Fibroblast of lung (primary cell): ENCODE results near the gene PYGB. TPM values are rescaled to one million over a fixed set of nuclear protein-coding genes. Genes with fewer than 3 reads are reported as not detected.

Experiments
- DNase-seq, 2 donors: peaks; one replicate each; pipeline versions ENCODE4 v3.0.0 to v3.0.0-alpha.2; 2010; ENCODE audit warnings: low read depth in 2 of 2
- H2AFZ ChIP-seq: 2 replicates; pipeline ENCODE4 v1.5.1; 2012; ENCODE audit warnings: low read length, control low read depth, inconsistent platforms
- H3K27ac ChIP-seq: 2 replicates; pipeline ENCODE4 v1.5.1; 2011; ENCODE audit warnings: low read length, control low read depth; ENCODE audit not compliant: insufficient read depth
- H3K27me3 ChIP-seq: 2 replicates; pipeline ENCODE4 v1.5.1; 2011; ENCODE audit warnings: mild to moderate bottlenecking, low read length; ENCODE audit not compliant: control insufficient read depth, insufficient read depth
- H3K36me3 ChIP-seq: 2 replicates; pipeline ENCODE4 v1.5.1; 2011; ENCODE audit warnings: low read length; ENCODE audit not compliant: control insufficient read depth, insufficient read depth
- H3K4me1 ChIP-seq: 2 replicates; pipeline ENCODE4 v1.5.1; 2011; ENCODE audit warnings: low read length; ENCODE audit not compliant: control insufficient read depth, insufficient read depth; ENCODE audit errors: extremely low read depth
- H3K4me2 ChIP-seq: 2 replicates; pipeline ENCODE4 v1.5.1; 2011; ENCODE audit warnings: low read length, control low read depth; ENCODE audit not compliant: insufficient read depth; ENCODE audit errors: extremely low read depth
- H3K4me3 ChIP-seq, 4 experiments: fragments of 200-600 bp in 1 of 4; sonication (generic) in 1 of 4; replicated peaks in 1 of 4; 2 replicates each; pipeline ENCODE4 v1.5.1; 2011 to 2016; ENCODE audit warnings: low read length in 4 of 4, low read depth in 3 of 4, mild to moderate bottlenecking in 3 of 4, control low read depth in 2 of 4, inconsistent platforms in 1 of 4, mixed read lengths in 1 of 4; ENCODE audit not compliant: insufficient read depth in 1 of 4; ENCODE audit errors: control extremely low read depth in 1 of 4
- H3K79me2 ChIP-seq: 2 replicates; pipeline ENCODE4 v1.5.1; 2012; ENCODE audit warnings: mild to moderate bottlenecking, low read length, inconsistent platforms; ENCODE audit not compliant: control insufficient read depth, insufficient read depth
- H3K9ac ChIP-seq: 2 replicates; pipeline ENCODE4 v1.5.1; 2011; ENCODE audit warnings: mild to moderate bottlenecking, low read length, control low read depth; ENCODE audit not compliant: insufficient read depth
- H3K9me3 ChIP-seq: 2 replicates; pipeline ENCODE4 v1.5.1; 2012; ENCODE audit warnings: low read depth, low read length; ENCODE audit not compliant: control insufficient read depth, insufficient read depth
- H4K20me1 ChIP-seq: 2 replicates; pipeline ENCODE4 v1.5.1; 2011; ENCODE audit warnings: low read length; ENCODE audit not compliant: control insufficient read depth, insufficient read depth; ENCODE audit errors: extremely low read depth
- CTCF ChIP-seq, 2 donors: IDR thresholded peaks in 1 of 2; conservative IDR thresholded peaks in 1 of 2; 1 replicate in 1 of 2; 2 replicates in 1 of 2; pipeline ENCODE4 v1.5.1; 2011 to 2012; ENCODE audit warnings: low read length in 2 of 2, control low read depth in 1 of 2, inconsistent platforms in 1 of 2, low read depth in 1 of 2, mild to moderate bottlenecking in 1 of 2
- EZH2 ChIP-seq: IDR thresholded peaks from 2 replicates; pipeline ENCODE4 v1.5.1; 2012; ENCODE audit warnings: low read length, control low read depth, mild to moderate bottlenecking; ENCODE audit errors: missing control alignments
- polyA plus RNA-seq, 2 donors: library from polyadenylated mRNA; depleted of rRNA in 1 of 2; stranded (reverse) in 1 of 2; unstranded in 1 of 2; fragments of >200 nt; gene quantifications; 2 replicates each; pipeline ENCODE4 v1.2.1, GENCODE V29; 2011 to 2012; ENCODE audit warnings: missing spikeins in 1 of 2
- total RNA-seq: library from RNA; depleted of rRNA; stranded (reverse); fragments of >200 nt; gene quantifications from 2 replicates; pipeline ENCODE4 v1.2.1, GENCODE V29; 2014

Gene PYGB
- total and polyA plus RNA-seq, 2 donors (not counting 1 experiment from before 2014, with no cell fraction given), result 37.0 to 89.5 TPM

GRCh38 chr20:25303292-25304024 lies 55.6 kb downstream of the PYGB start:
- no peak for TF ChIP-seq CTCF (conservative IDR thresholded peaks at IDR 0.05 in 1 of 2, IDR thresholded peaks at IDR 0.05 in 1 of 2; ENCODE audit: low read depth in 1 of 2, low read length in 2 of 2)
- TF ChIP-seq EZH2, result no peak
- Histone ChIP-seq H3K79me2 (no peaks in the 10 kb centered on the region), H3K4me1 (peaks cover 10% of the 10 kb centered on the region), H3K36me3 (peaks cover 18% of the 10 kb centered on the region), H3K4me2 (no peak overlapping the region), H3K27me3 (no peaks in the 10 kb centered on the region), H3K27ac (no peak overlapping the region), H3K4me3 (no peak overlapping the region), H2AFZ (no peak overlapping the region), H3K9me3 (no peaks in the 10 kb centered on the region), H3K9ac (no peak overlapping the region), H4K20me1 (no peaks in the 10 kb centered on the region)
- DNase-seq, result no peak

- H2AFZ ChIP-seq, result no peak overlapping the region
- TF ChIP-seq CTCF (conservative IDR thresholded peaks at IDR 0.05 in 1 of 2, IDR thresholded peaks at IDR 0.05 in 1 of 2; ENCODE audit: low read depth in 1 of 2, low read length in 2 of 2) (no peak), EZH2 (no peak)
- peaks cover 16% of the 10 kb centered on the region for H3K36me3 ChIP-seq
- H3K4me3 ChIP-seq, result no peak overlapping the region
- H4K20me1 ChIP-seq, result no peaks in the 10 kb centered on the region
- peaks cover 16% of the 10 kb centered on the region for H3K4me1 ChIP-seq
- no peak overlapping the region for H3K27ac ChIP-seq
- H3K79me2 ChIP-seq, result no peaks in the 10 kb centered on the region
- no peak overlapping the region for H3K4me2 ChIP-seq
- no peak for DNase-seq
- H3K9ac ChIP-seq, result no peak overlapping the region
- H3K9me3 ChIP-seq, result no peaks in the 10 kb centered on the region
- no peaks in the 10 kb centered on the region for H3K27me3 ChIP-seq
Observed at GRCh38 chr20:25304025-25304549, 56.2 kb downstream of the PYGB start.

- H3K27me3 ChIP-seq, result no peaks in the 10 kb centered on the region
- no peak overlapping the region for H3K27ac ChIP-seq
- no peak overlapping the region for H3K9ac ChIP-seq
- peaks cover 24% of the 10 kb centered on the region for H3K4me1 ChIP-seq
- H3K4me2 ChIP-seq, result no peak overlapping the region
- peaks cover 8% of the 10 kb centered on the region for H3K36me3 ChIP-seq
- no peaks in the 10 kb centered on the region for H3K9me3 ChIP-seq
- no peak overlapping the region for H2AFZ ChIP-seq
- no peak overlapping the region for H3K4me3 ChIP-seq
- no peaks in the 10 kb centered on the region for H4K20me1 ChIP-seq
- H3K79me2 ChIP-seq, result no peaks in the 10 kb centered on the region
- TF ChIP-seq EZH2 (no peak), CTCF (conservative IDR thresholded peaks at IDR 0.05 in 1 of 2, IDR thresholded peaks at IDR 0.05 in 1 of 2; ENCODE audit: low read depth in 1 of 2, low read length in 2 of 2) (no peak)
- no peak for DNase-seq
Observed at GRCh38 chr20:25306991-25307903, 59.4 kb downstream of the PYGB start.
